ENCODE results near the gene SEMA4B. TPM values are rescaled to one million over a fixed set of nuclear protein-coding genes. Genes with fewer than 3 reads are reported as not detected.

Gene SEMA4B
- total and polyA plus RNA-seq, 10 donors: 16.4 to 90.0 (median 74.0) TPM

DNA sequence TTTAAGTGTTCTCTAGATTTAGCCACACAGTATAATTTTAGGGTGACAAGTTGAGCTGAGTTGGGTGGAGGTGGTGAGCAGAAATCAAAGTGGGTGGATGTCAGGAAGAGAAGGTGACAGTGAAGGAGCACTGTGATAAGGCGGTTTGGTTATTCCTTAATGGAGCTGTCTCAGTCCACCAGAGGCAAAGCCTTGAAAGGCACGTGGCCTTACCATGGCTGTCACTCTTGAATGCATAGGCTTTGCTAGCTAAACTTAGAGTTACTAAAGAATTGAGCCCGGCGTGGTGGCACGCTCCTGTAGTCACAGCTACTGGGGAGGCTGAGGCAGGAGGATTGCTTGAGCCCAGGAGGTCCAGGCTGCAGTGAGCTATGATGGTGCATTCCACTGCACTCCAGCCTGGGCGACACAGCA lies 47.7 kb downstream of the SEMA4B start:
- H3K9me3 ChIP-seq: no peaks in the 10 kb centered on the region
- 74 to 77% (median 75%) methylated on average over 4 to 6 of the region's 6 CpGs for WGBS, 5 donors
- no peak for DNase-seq
- peak overlapping the region in 5 of 8 donors; percentile 27 to 70 (median 53) for H3K27ac ChIP-seq
- intact Hi-C loops (cut with DNase I; ENCODE audit: low total_unique reads): no loop called here
- H3K36me3 ChIP-seq: no peaks in the 10 kb centered on the region
- peak overlapping the region in 6 of 8 donors; percentile 41 to 74 (median 50) for H3K4me3 ChIP-seq
- peaks cover 0 to 22% (median 16%) of the 10 kb centered on the region in 6 donors for H3K4me1 ChIP-seq
- TF ChIP-seq POLR2AphosphoS5 (IDR thresholded peaks at IDR 0.05) (no peak), POLR2A (IDR thresholded peaks at IDR 0.05) (no peak), CTCF (IDR thresholded peaks at IDR 0.05 in 8 of 11, conservative IDR thresholded peaks at IDR 0.05 in 3 of 11) (no peak)
- no peaks in the 10 kb centered on the region for H3K27me3 ChIP-seq (replicated peaks in 1 of 7)

- DNase-seq: peak; percentile 96
These were observed 48.2 kb downstream of the SEMA4B start, which contains the start of gene TTLL13 for GRCh38 chr15:90249203-90249863. Gene TTLL13 (plus strand): TSS chr15:90249556. CDS start chr15:90250631, 1,075 bp downstream.

DNA sequence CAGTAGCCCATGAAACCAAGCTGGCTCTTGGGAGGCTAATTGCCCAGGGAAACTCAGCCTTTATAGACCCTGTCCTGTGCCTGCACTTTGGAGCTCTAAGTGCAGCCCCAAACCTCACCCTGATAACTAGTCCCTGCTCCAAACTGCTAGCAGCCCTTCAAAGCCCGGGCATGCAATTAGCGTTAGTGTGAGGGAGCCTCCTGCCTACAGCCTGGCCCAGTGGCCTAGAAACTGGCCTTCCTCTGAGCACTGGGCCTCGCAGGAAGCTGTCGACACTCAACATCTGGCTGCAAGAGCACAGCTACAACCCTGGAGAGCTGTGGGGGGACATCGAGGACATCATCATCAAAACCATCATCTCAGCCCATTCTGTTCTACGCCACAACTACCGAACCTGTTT lies 56.6 kb downstream of the SEMA4B start:
- Histone ChIP-seq H3K27me3 (replicated peaks in 1 of 7) (no peaks in the 10 kb centered on the region), H3K4me1 (no peaks in the 10 kb centered on the region), H3K4me3 (no peak overlapping the region), H3K9me3 (no peaks in the 10 kb centered on the region), H3K27ac (no peak overlapping the region), H3K36me3 (no peaks in the 10 kb centered on the region)
- peak; percentile 21 for DNase-seq
- no peak for TF ChIP-seq POLR2AphosphoS5 (IDR thresholded peaks at IDR 0.05)
- TF ChIP-seq CTCF (IDR thresholded peaks at IDR 0.05 in 8 of 11, conservative IDR thresholded peaks at IDR 0.05 in 3 of 11): no peak
- no peak for TF ChIP-seq POLR2A (IDR thresholded peaks at IDR 0.05)
- intact Hi-C loops (cut with DNase I; ENCODE audit: low total_unique reads): no loop called here
- 76 to 86% (median 84%) methylated on average over 7 of the region's 7 CpGs for WGBS, 5 donors

More at GRCh38 chr15:90249203-90249863, 48.2 kb downstream of the SEMA4B start, which contains the start of gene TTLL13:
- H3K27me3 ChIP-seq (replicated peaks in 1 of 7): no peaks in the 10 kb centered on the region
- no peaks in the 10 kb centered on the region for H3K9me3 ChIP-seq
- WGBS, 5 donors: 2 to 7% (median 3%) methylated on average over 31 to 44 of the region's 44 CpGs
- peak within 1 kb of the TSS; percentile 17 to 74 (median 49) for H3K4me3 ChIP-seq
- H3K4me1 ChIP-seq: peaks cover 0 to 22% (median 16%) of the 10 kb centered on the region in 6 donors
- no peak for TF ChIP-seq POLR2A (IDR thresholded peaks at IDR 0.05)
- peak; percentile 68 to 85 (median 79) for TF ChIP-seq POLR2AphosphoS5 (IDR thresholded peaks at IDR 0.05)
- peak in 2 of 11 experiments; percentile 4 to 11 for TF ChIP-seq CTCF (IDR thresholded peaks at IDR 0.05 in 8 of 11, conservative IDR thresholded peaks at IDR 0.05 in 3 of 11)
- no peaks in the 10 kb centered on the region for H3K36me3 ChIP-seq
- peak within 1 kb of the TSS in 6 of 8 donors; percentile 20 to 70 (median 40) for H3K27ac ChIP-seq
- intact Hi-C loops (cut with DNase I; ENCODE audit: low total_unique reads): no loop called here

DNA sequence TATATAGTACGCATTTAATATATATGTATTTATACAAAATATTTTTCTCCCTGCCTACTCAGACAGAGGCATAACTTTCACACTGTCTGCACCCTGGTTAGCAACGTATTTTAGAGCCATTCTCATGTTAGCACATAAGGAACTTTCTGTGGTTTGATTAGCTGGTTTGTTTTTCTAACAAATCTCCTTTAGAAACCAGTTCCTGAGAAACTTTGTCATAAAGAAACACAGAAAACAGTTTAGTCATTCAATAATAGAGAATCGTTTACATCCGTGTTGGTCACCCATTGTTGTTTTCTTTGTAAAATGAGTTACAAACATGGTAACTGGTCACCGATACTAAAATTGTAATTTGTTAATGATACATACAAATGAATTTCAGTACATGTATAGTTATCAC lies 58.4 kb downstream of the SEMA4B start:
- Histone ChIP-seq H3K36me3 (no peaks in the 10 kb centered on the region), H3K4me3 (no peak overlapping the region), H3K27me3 (replicated peaks in 1 of 7) (no peaks in the 10 kb centered on the region), H3K9me3 (no peaks in the 10 kb centered on the region), H3K27ac (no peak overlapping the region), H3K4me1 (peaks cover 3 to 10% (median 6%) of the 10 kb centered on the region in 6 donors)
- intact Hi-C loops (cut with DNase I; ENCODE audit: low total_unique reads): no loop called here
- 68 to 87% (median 80%) methylated on average over 5 of the region's 5 CpGs for WGBS, 5 donors
- no peak for DNase-seq
- TF ChIP-seq POLR2AphosphoS5 (IDR thresholded peaks at IDR 0.05) (no peak), CTCF (IDR thresholded peaks at IDR 0.05 in 8 of 11, conservative IDR thresholded peaks at IDR 0.05 in 3 of 11) (no peak), POLR2A (IDR thresholded peaks at IDR 0.05) (no peak)
